Astrocyte of the cerebellum (primary cell): ENCODE results near the gene YKT6.

Experiments used
- DNase-seq: peaks from one replicate; pipeline ENCODE4 v3.0.0-alpha.2; 2011; ENCODE audit warnings: low read depth
- H3K4me3 ChIP-seq: 2 replicates; pipeline ENCODE4 v1.5.1; 2011; ENCODE audit warnings: mild to moderate bottlenecking, low read depth, low read length, moderate library complexity
- CTCF ChIP-seq: IDR thresholded peaks from 2 replicates; pipeline ENCODE4 v1.5.1; 2012; ENCODE audit warnings: low read length, low read depth, moderate library complexity, mild to moderate bottlenecking; ENCODE audit errors: missing control alignments
- in situ Hi-C: cut with HindIII; loops from 2 replicates; pipeline ENCODE4 v1.10.0; 2017; ENCODE audit warnings: low sequenced_read_pairs

YKT6 gene

GRCh38 chr7:44213206-44213876 is 12.6 kb downstream of the YKT6 start:
- H3K4me3 ChIP-seq: no peak overlapping the region
- no peak for DNase-seq
- no peak for TF ChIP-seq CTCF
- in situ Hi-C loops: loop anchor here (5.0 kb wide), 3 partner anchors 54 to 136 kb away; no protein-coding TSS in a partner anchor

GRCh38 chr7:44213877-44214388 is 13.2 kb downstream of the YKT6 start:
- no peak overlapping the region for H3K4me3 ChIP-seq
- in situ Hi-C loops: loop anchor here (5.0 kb wide), 3 partner anchors 53 to 137 kb away; no protein-coding TSS in a partner anchor
- TF ChIP-seq CTCF: no peak
- no peak for DNase-seq

GRCh38 chr7:44215531-44215930 is 14.8 kb downstream of the YKT6 start:
- DNase-seq: no peak
- in situ Hi-C loops: no loop called here
- H3K4me3 ChIP-seq: no peak overlapping the region
- no peak for TF ChIP-seq CTCF

- in situ Hi-C loops: no loop called here
- no peak overlapping the region for H3K4me3 ChIP-seq
- no peak for TF ChIP-seq CTCF
- DNase-seq: no peak
Observed at GRCh38 chr7:44216019-44216418, 15.2 kb downstream of the YKT6 start.

- in situ Hi-C loops: no loop called here
- no peak for TF ChIP-seq CTCF
- H3K4me3 ChIP-seq: no peak overlapping the region
- DNase-seq: no peak
Observed at GRCh38 chr7:44216521-44217222, 15.9 kb downstream of the YKT6 start.

- no peak for DNase-seq
- in situ Hi-C loops: no loop called here
- H3K4me3 ChIP-seq: no peak overlapping the region
- TF ChIP-seq CTCF: no peak
Observed at GRCh38 chr7:44217223-44217714, 16.5 kb downstream of the YKT6 start.
